Neural progenitor cell (in vitro differentiated cells): ENCODE measurements around the gene PEMT. TPM values are rescaled to one million over a fixed set of nuclear protein-coding genes. Genes with fewer than 3 reads are reported as not detected.

Experiments used
- DNase-seq: peaks from one replicate; pipeline ENCODE4 v3.0.0-alpha.2; 2016; ENCODE audit warnings: low spot score
- H2AFZ ChIP-seq: fragments of 200-600 bp; sonication (generic); replicated peaks from 2 replicates; pipeline ENCODE4 v1.6.1; 2016; ENCODE audit warnings: antibody characterized with exemption
- H3F3A ChIP-seq: fragments of 200-600 bp; sonication (generic); 2 replicates; pipeline ENCODE4 v1.6.1; 2016; ENCODE audit warnings: antibody characterized with exemption, low read depth
- H3K27ac ChIP-seq: fragments of 200-600 bp; sonication (generic); 2 replicates; pipeline ENCODE4 v1.5.1; 2016; ENCODE audit warnings: mild to moderate bottlenecking
- H3K27me3 ChIP-seq: fragments of 200-600 bp; sonication (generic); 2 replicates; pipeline ENCODE4 v1.6.1; 2016; ENCODE audit warnings: mild to moderate bottlenecking, moderate library complexity
- H3K36me3 ChIP-seq: fragments of 200-600 bp; sonication (generic); 2 replicates; pipeline ENCODE4 v1.5.1; 2016
- H3K4me1 ChIP-seq: fragments of 200-600 bp; sonication (generic); 2 replicates; pipeline ENCODE4 v1.6.1; 2016; ENCODE audit warnings: mixed run types
- H3K4me2 ChIP-seq: fragments of 200-600 bp; sonication (generic); 2 replicates; pipeline ENCODE4 v1.6.1; 2016
- H3K4me3 ChIP-seq: fragments of 200-600 bp; sonication (generic); 2 replicates; pipeline ENCODE4 v1.5.1; 2016
- H3K79me2 ChIP-seq: fragments of 200-600 bp; sonication (generic); 2 replicates; pipeline ENCODE4 v1.6.1; 2016; ENCODE audit warnings: low read depth
- H3K9ac ChIP-seq: fragments of 200-600 bp; sonication (generic); 2 replicates; pipeline ENCODE4 v1.6.1; 2016
- H3K9me3 ChIP-seq: fragments of 200-600 bp; sonication (generic); 2 replicates; pipeline ENCODE4 v1.5.1; 2016; ENCODE audit warnings: low read depth
- H4K20me1 ChIP-seq: fragments of 200-600 bp; sonication (generic); 2 replicates; pipeline ENCODE4 v1.6.1; 2016; ENCODE audit warnings: low read depth
- H3K27ac Mint-ChIP-seq: 3 replicates; pipeline ENCODE4 v1.8.0; 2021; ENCODE audit warnings: mixed read lengths
- H3K27me3 Mint-ChIP-seq: 2 replicates; pipeline ENCODE4 v1.8.0; 2022; ENCODE audit warnings: low read depth, mild to moderate bottlenecking, inconsistent platforms, moderate library complexity, mixed read lengths; ENCODE audit not compliant: insufficient read depth
- H3K36me3 Mint-ChIP-seq: 3 replicates; pipeline ENCODE4 v1.8.0; 2021; ENCODE audit warnings: mixed read lengths
- H3K4me1 Mint-ChIP-seq: 3 replicates; pipeline ENCODE4 v1.8.0; 2021; ENCODE audit warnings: mixed read lengths
- H3K4me3 Mint-ChIP-seq: 3 replicates; pipeline ENCODE4 v1.8.0; 2021; ENCODE audit warnings: mild to moderate bottlenecking, moderate library complexity, mixed read lengths
- H3K9me3 Mint-ChIP-seq: 3 replicates; pipeline ENCODE4 v1.8.0; 2020; ENCODE audit warnings: mixed read lengths
- EZH2 ChIP-seq: fragments of 200-600 bp; sonication (generic); IDR thresholded peaks from 2 replicates; pipeline ENCODE4 v1.6.1; 2017; ENCODE audit warnings: antibody characterized with exemption, mild to moderate bottlenecking, moderate library complexity
- EZH2phosphoT487 ChIP-seq: fragments of 200-600 bp; sonication (generic); IDR thresholded peaks from 2 replicates; pipeline ENCODE4 v1.6.1; 2017; ENCODE audit warnings: antibody characterized with exemption
- small RNA-seq: library from RNA; depleted of rRNA; stranded (forward); fragments of <200 nt; gene quantifications from one replicate; pipeline ENCODE3, GENCODE V24; 2015
- total RNA-seq: library from RNA; depleted of rRNA; stranded (reverse); fragments of >200 nt; gene quantifications from 2 replicates; pipeline ENCODE4 v1.2.3, GENCODE V29; 2015; ENCODE audit warnings: low replicate concordance
- TF ChIP-seq, protein P1 (sequence below): fragments of 200-600 bp; sonication (generic); IDR thresholded peaks from 2 replicates; pipeline ENCODE4 v1.5.1; 2017; ENCODE audit warnings: antibody characterized with exemption, mild to moderate bottlenecking

The PEMT gene
- total RNA-seq, 1 donor from 2014 or later, result 17.7 TPM

- no peak overlapping the region for H3K4me2 ChIP-seq
- no peaks in the 10 kb centered on the region for H3K4me1 ChIP-seq
- no peak for DNase-seq
- peaks cover 4% of the 10 kb centered on the region for H3K36me3 Mint-ChIP-seq
- no peak overlapping the region for H3K4me3 ChIP-seq
- H3K27me3 ChIP-seq, result no peaks in the 10 kb centered on the region
- no peaks in the 10 kb centered on the region for H3K36me3 ChIP-seq
- H4K20me1 ChIP-seq, result no peaks in the 10 kb centered on the region
- H3K27ac ChIP-seq, result no peak overlapping the region
- no peak overlapping the region for H2AFZ ChIP-seq
- no peak overlapping the region for H3K4me3 Mint-ChIP-seq
- H3K27ac Mint-ChIP-seq, result peak overlapping the region; percentile 18
- no peak for TF ChIP-seq EZH2
- TF ChIP-seq, protein P1, sequence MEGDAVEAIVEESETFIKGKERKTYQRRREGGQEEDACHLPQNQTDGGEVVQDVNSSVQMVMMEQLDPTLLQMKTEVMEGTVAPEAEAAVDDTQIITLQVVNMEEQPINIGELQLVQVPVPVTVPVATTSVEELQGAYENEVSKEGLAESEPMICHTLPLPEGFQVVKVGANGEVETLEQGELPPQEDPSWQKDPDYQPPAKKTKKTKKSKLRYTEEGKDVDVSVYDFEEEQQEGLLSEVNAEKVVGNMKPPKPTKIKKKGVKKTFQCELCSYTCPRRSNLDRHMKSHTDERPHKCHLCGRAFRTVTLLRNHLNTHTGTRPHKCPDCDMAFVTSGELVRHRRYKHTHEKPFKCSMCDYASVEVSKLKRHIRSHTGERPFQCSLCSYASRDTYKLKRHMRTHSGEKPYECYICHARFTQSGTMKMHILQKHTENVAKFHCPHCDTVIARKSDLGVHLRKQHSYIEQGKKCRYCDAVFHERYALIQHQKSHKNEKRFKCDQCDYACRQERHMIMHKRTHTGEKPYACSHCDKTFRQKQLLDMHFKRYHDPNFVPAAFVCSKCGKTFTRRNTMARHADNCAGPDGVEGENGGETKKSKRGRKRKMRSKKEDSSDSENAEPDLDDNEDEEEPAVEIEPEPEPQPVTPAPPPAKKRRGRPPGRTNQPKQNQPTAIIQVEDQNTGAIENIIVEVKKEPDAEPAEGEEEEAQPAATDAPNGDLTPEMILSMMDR, result no peak
- TF ChIP-seq EZH2phosphoT487, result no peak
- no peaks in the 10 kb centered on the region for H3K9me3 ChIP-seq
- H3K27me3 Mint-ChIP-seq, result peaks cover 14% of the 10 kb centered on the region
- H3F3A ChIP-seq, result no peaks in the 10 kb centered on the region
- no peaks in the 10 kb centered on the region for H3K79me2 ChIP-seq
- no peak overlapping the region for H3K9ac ChIP-seq
- H3K9me3 Mint-ChIP-seq, result peaks cover 5% of the 10 kb centered on the region
- peaks cover 4% of the 10 kb centered on the region for H3K4me1 Mint-ChIP-seq
These were observed 135.3 kb downstream of the PEMT start for GRCh38 chr17:17456251-17456650.

Small RNAs within 50 kb of the gene (small RNA-seq; reads per million reads assigned to genes)
- gene RF00019 (not detected), gene RNU6-468P (not detected)

Other genes starting within 250 kb of the PEMT start
- 15.7 and 28.0 TPM in 2 replicates for gene MED9, start 114.7 kb downstream of the PEMT start, total RNA-seq
- 0.88 and 2.8 TPM in 2 replicates for gene RASD1, start 95.3 kb downstream of the PEMT start, total RNA-seq
- gene RAI1, start 89.8 kb upstream of the PEMT start, total RNA-seq, result 18.0 and 27.4 TPM in 2 replicates
- 12.7 and 41.0 TPM in 2 replicates for gene SREBF1, start 245.3 kb upstream of the PEMT start, total RNA-seq